ENCODE data around the gene GALNT14.

DNA sequence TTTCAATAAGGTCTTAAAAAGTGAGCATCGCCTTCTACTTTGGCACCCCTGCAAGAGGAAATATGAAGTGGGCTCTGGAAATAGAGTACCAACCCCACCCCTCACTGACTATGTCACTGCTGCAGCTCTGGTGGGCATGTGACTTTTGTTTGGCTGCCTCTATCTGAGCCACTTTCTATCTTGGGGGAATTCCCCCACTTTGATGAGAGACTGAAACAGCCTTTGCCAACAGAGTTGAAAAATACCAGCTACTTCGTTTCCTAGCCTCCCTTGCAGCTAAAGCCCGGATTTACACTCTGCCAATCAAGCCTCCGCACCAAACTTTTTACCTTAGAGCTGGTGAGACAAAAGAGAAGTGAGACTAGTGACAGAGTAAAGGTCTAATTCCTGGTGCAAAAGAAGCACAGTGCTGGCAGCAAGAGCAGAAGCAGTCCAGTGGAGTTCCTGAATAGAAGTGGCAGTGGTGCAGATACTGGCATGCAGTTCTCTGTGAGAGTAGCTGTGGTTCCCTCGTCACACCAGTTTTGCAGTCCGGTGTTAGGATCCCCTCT is 12.0 kb upstream of the GALNT14 start:
- TF ChIP-seq GATA2 (IDR thresholded peaks at IDR 0.05; ENCODE audit: low read depth, low read length) = no peak
- no peak for TF ChIP-seq GATA3 (IDR thresholded peaks at IDR 0.05; ENCODE audit: low read depth, low read length)
